ENCODE measurements around the gene ZNF451.

The ZNF451 gene

GRCh38 chr6:57147955-57148858 is 58.2 kb downstream of the ZNF451 start:
- no peak overlapping the region for H3K27ac ChIP-seq (ENCODE audit: low read depth, low read length)
- H3K4me2 ChIP-seq (ENCODE audit: low read depth, low read length, poor library complexity, severe bottlenecking): no peak overlapping the region
- H3K36me3 ChIP-seq (ENCODE audit: low read length): peaks cover 56% of the 10 kb centered on the region
- no peaks in the 10 kb centered on the region for H4K20me1 ChIP-seq (ENCODE audit: low read depth, low read length)
- H3K4me3 ChIP-seq (ENCODE audit: insufficient read depth, low read length, poor library complexity, severe bottlenecking): no peak overlapping the region
- TF ChIP-seq EZH2phosphoT487 (conservative IDR thresholded peaks at IDR 0.05; ENCODE audit: low read length) (no peak), CTCF (IDR thresholded peaks at IDR 0.05; ENCODE audit: insufficient read depth, low read length, poor library complexity, severe bottlenecking) (no peak)
- H3K9ac ChIP-seq (ENCODE audit: low read length): no peak overlapping the region
- no peaks in the 10 kb centered on the region for H3K9me2 ChIP-seq (replicated peaks; ENCODE audit: insufficient read depth, low read length)
- no peaks in the 10 kb centered on the region for H3K9me3 ChIP-seq (ENCODE audit: insufficient read depth, low read length)
- H3K27me3 ChIP-seq (ENCODE audit: low read length): no peaks in the 10 kb centered on the region
- H3F3A ChIP-seq (ENCODE audit: insufficient read depth): peaks cover 7% of the 10 kb centered on the region
- no peaks in the 10 kb centered on the region for H3K79me2 ChIP-seq (ENCODE audit: insufficient read depth, low read length)
- no peak overlapping the region for H2AFZ ChIP-seq (ENCODE audit: low read depth, low read length, severe bottlenecking)

- H3K27me3 ChIP-seq (ENCODE audit: low read length): no peaks in the 10 kb centered on the region
- H4K20me1 ChIP-seq (ENCODE audit: low read depth, low read length): no peaks in the 10 kb centered on the region
- H3F3A ChIP-seq (ENCODE audit: insufficient read depth): no peaks in the 10 kb centered on the region
- H3K36me3 ChIP-seq (ENCODE audit: low read length): peaks cover 44% of the 10 kb centered on the region
- no peak overlapping the region for H3K9ac ChIP-seq (ENCODE audit: low read length)
- no peaks in the 10 kb centered on the region for H3K79me2 ChIP-seq (ENCODE audit: insufficient read depth, low read length)
- no peak overlapping the region for H3K27ac ChIP-seq (ENCODE audit: low read depth, low read length)
- H3K9me2 ChIP-seq (replicated peaks; ENCODE audit: insufficient read depth, low read length): no peaks in the 10 kb centered on the region
- no peak overlapping the region for H3K4me2 ChIP-seq (ENCODE audit: low read depth, low read length, poor library complexity, severe bottlenecking)
- no peaks in the 10 kb centered on the region for H3K9me3 ChIP-seq (ENCODE audit: insufficient read depth, low read length)
- H2AFZ ChIP-seq (ENCODE audit: low read depth, low read length, severe bottlenecking): no peak overlapping the region
- TF ChIP-seq CTCF (IDR thresholded peaks at IDR 0.05; ENCODE audit: insufficient read depth, low read length, poor library complexity, severe bottlenecking): no peak
- no peak for TF ChIP-seq EZH2phosphoT487 (conservative IDR thresholded peaks at IDR 0.05; ENCODE audit: low read length)
- H3K4me3 ChIP-seq (ENCODE audit: insufficient read depth, low read length, poor library complexity, severe bottlenecking): no peak overlapping the region
Measured at GRCh38 chr6:57158658-57159057, 68.7 kb downstream of the ZNF451 start.

GRCh38 chr6:57159127-57159526 is 69.1 kb downstream of the ZNF451 start:
- Histone ChIP-seq H3K4me2 (ENCODE audit: low read depth, low read length, poor library complexity, severe bottlenecking) (no peak overlapping the region), H4K20me1 (ENCODE audit: low read depth, low read length) (no peaks in the 10 kb centered on the region), H3K4me3 (ENCODE audit: insufficient read depth, low read length, poor library complexity, severe bottlenecking) (no peak overlapping the region), H3K27me3 (ENCODE audit: low read length) (no peaks in the 10 kb centered on the region), H3K9ac (ENCODE audit: low read length) (no peak overlapping the region), H3K79me2 (ENCODE audit: insufficient read depth, low read length) (no peaks in the 10 kb centered on the region), H3K36me3 (ENCODE audit: low read length) (peaks cover 39% of the 10 kb centered on the region), H3K9me2 (replicated peaks; ENCODE audit: insufficient read depth, low read length) (no peaks in the 10 kb centered on the region), H3K9me3 (ENCODE audit: insufficient read depth, low read length) (no peaks in the 10 kb centered on the region), H3F3A (ENCODE audit: insufficient read depth) (no peaks in the 10 kb centered on the region), H3K27ac (ENCODE audit: low read depth, low read length) (no peak overlapping the region), H2AFZ (ENCODE audit: low read depth, low read length, severe bottlenecking) (no peak overlapping the region)
- TF ChIP-seq CTCF (IDR thresholded peaks at IDR 0.05; ENCODE audit: insufficient read depth, low read length, poor library complexity, severe bottlenecking) (no peak), EZH2phosphoT487 (conservative IDR thresholded peaks at IDR 0.05; ENCODE audit: low read length) (no peak)

All from SU-DHL-6 (cell line).